Nephron progenitor cell (in vitro differentiated cells): ENCODE results near the gene TBCK.
A peak's percentile ranks its signal among the peaks of the same experiment; 100 is the strongest.

Experiments
- DNase-seq: peaks from one replicate; pipeline ENCODE4 v3.0.0; 2021
- H3K27ac Mint-ChIP-seq: 2 replicates; pipeline ENCODE4 v1.8.0; 2021; ENCODE audit warnings: mild to moderate bottlenecking, moderate library complexity, mixed read lengths
- H3K27me3 Mint-ChIP-seq: 2 replicates; pipeline ENCODE4 v1.8.0; 2021; ENCODE audit warnings: mild to moderate bottlenecking, low read depth, mixed read lengths; ENCODE audit not compliant: poor library complexity
- H3K36me3 Mint-ChIP-seq: 2 replicates; pipeline ENCODE4 v1.8.0; 2021; ENCODE audit warnings: low read depth, mixed read lengths
- H3K4me1 Mint-ChIP-seq: 2 replicates; pipeline ENCODE4 v1.8.0; 2021; ENCODE audit warnings: mixed read lengths
- H3K4me3 Mint-ChIP-seq: 2 replicates; pipeline ENCODE4 v1.8.0; 2021; ENCODE audit warnings: mild to moderate bottlenecking, moderate library complexity, mixed read lengths
- H3K9me3 Mint-ChIP-seq: 2 replicates; pipeline ENCODE4 v1.8.0; 2021; ENCODE audit warnings: mild to moderate bottlenecking, moderate library complexity, mixed read lengths
- CTCF ChIP-seq: fragments of 200-600 bp; sonication (generic); IDR thresholded peaks from 2 replicates; pipeline ENCODE4 v1.5.0; 2021; ENCODE audit warnings: antibody characterized with exemption

TBCK gene

GRCh38 chr4:106273831-106274230 is 42.2 kb downstream of the TBCK start:
- Mint-ChIP-seq H3K27me3 (no peaks in the 10 kb centered on the region), H3K4me1 (no peaks in the 10 kb centered on the region), H3K4me3 (no peak overlapping the region), H3K9me3 (peaks cover 8% of the 10 kb centered on the region), H3K36me3 (peaks cover 43% of the 10 kb centered on the region), H3K27ac (no peak overlapping the region)
- TF ChIP-seq CTCF = no peak
- no peak for DNase-seq

- Mint-ChIP-seq H3K4me3 (no peak overlapping the region), H3K27me3 (no peaks in the 10 kb centered on the region), H3K9me3 (peaks cover 8% of the 10 kb centered on the region), H3K36me3 (peaks cover 32% of the 10 kb centered on the region), H3K4me1 (no peaks in the 10 kb centered on the region), H3K27ac (no peak overlapping the region)
- no peak for TF ChIP-seq CTCF
- DNase-seq = no peak
These were observed 45.3 kb downstream of the TBCK start for GRCh38 chr4:106270736-106271135.

GRCh38 chr4:106269711-106270110 is 46.3 kb downstream of the TBCK start:
- no peak for TF ChIP-seq CTCF
- Mint-ChIP-seq H3K27me3 (no peaks in the 10 kb centered on the region), H3K4me1 (no peaks in the 10 kb centered on the region), H3K27ac (peak overlapping the region; percentile 51), H3K4me3 (no peak overlapping the region), H3K9me3 (peaks cover 8% of the 10 kb centered on the region), H3K36me3 (peaks cover 22% of the 10 kb centered on the region)
- DNase-seq = no peak

- no peaks in the 10 kb centered on the region for H3K27me3 Mint-ChIP-seq
- no peak for DNase-seq
- no peaks in the 10 kb centered on the region for H3K4me1 Mint-ChIP-seq
- H3K36me3 Mint-ChIP-seq = peaks cover 13% of the 10 kb centered on the region
- no peak overlapping the region for H3K27ac Mint-ChIP-seq
- no peak overlapping the region for H3K4me3 Mint-ChIP-seq
- peaks cover under 1% of the 10 kb centered on the region for H3K9me3 Mint-ChIP-seq
- no peak for TF ChIP-seq CTCF
These were observed 47.2 kb downstream of the TBCK start for GRCh38 chr4:106268786-106269185.

- H3K9me3 Mint-ChIP-seq = no peaks in the 10 kb centered on the region
- no peaks in the 10 kb centered on the region for H3K36me3 Mint-ChIP-seq
- no peaks in the 10 kb centered on the region for H3K4me1 Mint-ChIP-seq
- no peaks in the 10 kb centered on the region for H3K27me3 Mint-ChIP-seq
- peak; percentile 26 for TF ChIP-seq CTCF
- H3K4me3 Mint-ChIP-seq = no peak overlapping the region
- DNase-seq = no peak
- H3K27ac Mint-ChIP-seq = no peak overlapping the region
These were observed 49.8 kb downstream of the TBCK start for GRCh38 chr4:106266201-106266600.

GRCh38 chr4:106264331-106264728 is 51.7 kb downstream of the TBCK start:
- H3K27ac Mint-ChIP-seq = peak overlapping the region; percentile 0
- TF ChIP-seq CTCF = no peak
- DNase-seq = no peak
- H3K4me3 Mint-ChIP-seq = no peak overlapping the region
- no peaks in the 10 kb centered on the region for H3K9me3 Mint-ChIP-seq
- H3K27me3 Mint-ChIP-seq = no peaks in the 10 kb centered on the region
- H3K36me3 Mint-ChIP-seq = no peaks in the 10 kb centered on the region
- H3K4me1 Mint-ChIP-seq = no peaks in the 10 kb centered on the region
